Mammary epithelial cell (primary cell): ENCODE results near the gene NPIPB4.
"Not testable (repeated sequence)": the region's sequence is repeated elsewhere in the genome, so short reads cannot be mapped to it uniquely, and the experiment has no call there.

Experiments
- EZH2 ChIP-seq: IDR thresholded peaks from 2 replicates; pipeline ENCODE4 v1.6.1; 2012; ENCODE audit warnings: low read length, inconsistent platforms, borderline replicate concordance
- TF ChIP-seq, protein P1 (sequence below), 2 donors: IDR thresholded peaks in 1 of 2; conservative IDR thresholded peaks in 1 of 2; 2 replicates each; pipeline ENCODE4 v1.5.1; 2011 to 2012; ENCODE audit warnings: inconsistent platforms in 2 of 2, low read length in 2 of 2, mild to moderate bottlenecking in 2 of 2, control low read depth in 1 of 2, low read depth in 1 of 2; ENCODE audit not compliant: insufficient read depth in 1 of 2; ENCODE audit errors: extremely low read depth in 1 of 2

DNA sequence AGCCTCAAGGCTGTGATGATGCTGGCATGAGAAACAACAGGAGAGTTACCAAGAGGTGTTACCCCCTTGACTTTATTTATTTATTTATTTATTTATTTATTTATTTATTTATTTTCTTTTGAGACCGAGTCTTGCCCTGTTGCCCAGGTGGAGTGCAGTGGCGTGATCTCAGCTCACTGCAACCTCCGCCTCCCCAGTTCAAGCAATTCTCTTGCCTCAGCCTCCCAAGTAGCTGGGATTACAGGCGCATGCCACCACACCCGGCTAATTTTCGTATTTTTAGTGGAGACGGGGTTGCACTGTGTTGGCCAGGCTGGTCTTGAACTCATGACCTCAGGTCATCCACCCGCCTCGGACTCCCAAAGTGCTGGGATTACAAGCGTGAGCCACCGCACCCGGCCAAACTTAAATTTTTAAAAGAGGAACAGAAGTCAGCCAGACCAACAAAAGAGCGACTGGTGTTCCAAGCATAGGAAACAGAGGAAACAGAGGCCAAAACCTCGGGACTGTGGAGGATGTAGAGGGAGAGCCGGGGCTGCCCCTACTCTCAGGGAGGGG, 36.6 kb downstream of the NPIPB4 start:
- TF ChIP-seq, protein P1, sequence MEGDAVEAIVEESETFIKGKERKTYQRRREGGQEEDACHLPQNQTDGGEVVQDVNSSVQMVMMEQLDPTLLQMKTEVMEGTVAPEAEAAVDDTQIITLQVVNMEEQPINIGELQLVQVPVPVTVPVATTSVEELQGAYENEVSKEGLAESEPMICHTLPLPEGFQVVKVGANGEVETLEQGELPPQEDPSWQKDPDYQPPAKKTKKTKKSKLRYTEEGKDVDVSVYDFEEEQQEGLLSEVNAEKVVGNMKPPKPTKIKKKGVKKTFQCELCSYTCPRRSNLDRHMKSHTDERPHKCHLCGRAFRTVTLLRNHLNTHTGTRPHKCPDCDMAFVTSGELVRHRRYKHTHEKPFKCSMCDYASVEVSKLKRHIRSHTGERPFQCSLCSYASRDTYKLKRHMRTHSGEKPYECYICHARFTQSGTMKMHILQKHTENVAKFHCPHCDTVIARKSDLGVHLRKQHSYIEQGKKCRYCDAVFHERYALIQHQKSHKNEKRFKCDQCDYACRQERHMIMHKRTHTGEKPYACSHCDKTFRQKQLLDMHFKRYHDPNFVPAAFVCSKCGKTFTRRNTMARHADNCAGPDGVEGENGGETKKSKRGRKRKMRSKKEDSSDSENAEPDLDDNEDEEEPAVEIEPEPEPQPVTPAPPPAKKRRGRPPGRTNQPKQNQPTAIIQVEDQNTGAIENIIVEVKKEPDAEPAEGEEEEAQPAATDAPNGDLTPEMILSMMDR (conservative IDR thresholded peaks at IDR 0.05 in 1 of 2, IDR thresholded peaks at IDR 0.05 in 1 of 2; ENCODE audit: extremely low read depth in 1 of 2, insufficient read depth in 1 of 2, low read depth in 1 of 2, low read length in 2 of 2): not testable (repeated sequence)
- TF ChIP-seq EZH2: not testable (repeated sequence)
